ENCODE results near the gene APOBEC4. TPM values are rescaled to one million over a fixed set of nuclear protein-coding genes. Genes with fewer than 3 reads are reported as not detected.
A peak's percentile ranks its signal among the peaks of the same experiment; 100 is the strongest.

APOBEC4 gene
- total and polyA plus RNA-seq, 2 of the 13 experiments (the other 11 are each of a cell fraction or from before 2014, with no cell fraction given): not detected

DNA sequence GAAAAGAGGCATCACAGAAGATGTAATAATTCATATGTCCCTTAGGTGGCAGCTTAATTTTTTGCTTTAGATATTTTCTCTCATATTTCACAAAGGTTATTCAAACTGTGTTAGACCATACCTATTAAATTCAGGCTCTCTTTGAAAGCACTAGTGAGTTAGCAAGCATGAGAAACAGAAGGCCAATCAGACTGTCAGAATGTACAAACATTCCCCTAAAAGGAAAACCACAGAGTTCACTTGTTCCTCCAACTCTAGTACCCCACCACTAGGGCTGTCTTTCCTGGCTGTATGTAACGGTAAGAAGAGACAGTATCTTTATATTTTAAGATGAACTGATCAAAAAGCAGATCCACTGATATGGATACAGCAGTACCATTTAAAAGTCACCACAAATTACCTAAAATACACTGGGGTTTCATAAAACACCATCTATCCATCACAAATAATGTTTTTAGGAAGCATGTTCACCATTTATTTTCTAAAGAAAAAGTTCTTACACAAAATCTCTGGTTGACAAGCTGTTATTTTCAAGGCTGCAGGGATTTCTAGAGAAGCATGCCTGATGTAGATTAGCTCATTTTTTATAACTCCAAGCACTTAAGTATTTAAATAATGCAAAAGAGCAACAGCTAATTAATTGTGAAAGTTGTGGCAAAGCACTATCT is 19.3 kb downstream of the APOBEC4 start (continued):
- TF ChIP-seq CSRNP2 (CRISPR knock-in tag; conservative IDR thresholded peaks at IDR 0.05; ENCODE audit: low read depth) (no peak), ZNF768 (CRISPR knock-in tag; IDR thresholded peaks at IDR 0.05) (no peak), ZNF724P (CRISPR knock-in tag; IDR thresholded peaks at IDR 0.05; ENCODE audit: borderline replicate concordance) (no peak), TEAD3 (CRISPR knock-in tag; optimal IDR thresholded peaks at IDR 0.05; ENCODE audit: borderline replicate concordance) (peak; percentile 35), NKX3-1 (CRISPR knock-in tag; IDR thresholded peaks at IDR 0.05) (no peak), ZBTB20 (CRISPR knock-in tag; IDR thresholded peaks at IDR 0.05; ENCODE audit: borderline replicate concordance, low read depth) (no peak), ASH2L (IDR thresholded peaks at IDR 0.05; ENCODE audit: insufficient read length, low read depth, low read length) (no peak), EHMT2 (IDR thresholded peaks at IDR 0.05; ENCODE audit: borderline replicate concordance, low read depth, low read length) (no peak), ZNF780A (CRISPR knock-in tag; IDR thresholded peaks at IDR 0.05) (no peak), NFYC (CRISPR knock-in tag; IDR thresholded peaks at IDR 0.05) (0 out of 2 replicates have a peak, but pooled peaks have one; percentile 16)
- TF ChIP-seq, protein P1, sequence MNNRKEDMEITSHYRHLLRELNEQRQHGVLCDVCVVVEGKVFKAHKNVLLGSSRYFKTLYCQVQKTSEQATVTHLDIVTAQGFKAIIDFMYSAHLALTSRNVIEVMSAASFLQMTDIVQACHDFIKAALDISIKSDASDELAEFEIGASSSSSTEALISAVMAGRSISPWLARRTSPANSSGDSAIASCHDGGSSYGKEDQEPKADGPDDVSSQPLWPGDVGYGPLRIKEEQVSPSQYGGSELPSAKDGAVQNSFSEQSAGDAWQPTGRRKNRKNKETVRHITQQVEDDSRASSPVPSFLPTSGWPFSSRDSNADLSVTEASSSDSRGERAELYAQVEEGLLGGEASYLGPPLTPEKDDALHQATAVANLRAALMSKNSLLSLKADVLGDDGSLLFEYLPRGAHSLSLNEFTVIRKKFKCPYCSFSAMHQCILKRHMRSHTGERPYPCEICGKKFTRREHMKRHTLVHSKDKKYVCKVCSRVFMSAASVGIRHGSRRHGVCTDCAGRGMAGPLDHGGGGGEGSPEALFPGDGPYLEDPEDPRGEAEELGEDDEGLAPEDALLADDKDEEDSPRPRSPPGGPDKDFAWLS (CRISPR knock-in tag; IDR thresholded peaks at IDR 0.05; ENCODE audit: borderline replicate concordance): no peak
- TF ChIP-seq, protein P2, sequence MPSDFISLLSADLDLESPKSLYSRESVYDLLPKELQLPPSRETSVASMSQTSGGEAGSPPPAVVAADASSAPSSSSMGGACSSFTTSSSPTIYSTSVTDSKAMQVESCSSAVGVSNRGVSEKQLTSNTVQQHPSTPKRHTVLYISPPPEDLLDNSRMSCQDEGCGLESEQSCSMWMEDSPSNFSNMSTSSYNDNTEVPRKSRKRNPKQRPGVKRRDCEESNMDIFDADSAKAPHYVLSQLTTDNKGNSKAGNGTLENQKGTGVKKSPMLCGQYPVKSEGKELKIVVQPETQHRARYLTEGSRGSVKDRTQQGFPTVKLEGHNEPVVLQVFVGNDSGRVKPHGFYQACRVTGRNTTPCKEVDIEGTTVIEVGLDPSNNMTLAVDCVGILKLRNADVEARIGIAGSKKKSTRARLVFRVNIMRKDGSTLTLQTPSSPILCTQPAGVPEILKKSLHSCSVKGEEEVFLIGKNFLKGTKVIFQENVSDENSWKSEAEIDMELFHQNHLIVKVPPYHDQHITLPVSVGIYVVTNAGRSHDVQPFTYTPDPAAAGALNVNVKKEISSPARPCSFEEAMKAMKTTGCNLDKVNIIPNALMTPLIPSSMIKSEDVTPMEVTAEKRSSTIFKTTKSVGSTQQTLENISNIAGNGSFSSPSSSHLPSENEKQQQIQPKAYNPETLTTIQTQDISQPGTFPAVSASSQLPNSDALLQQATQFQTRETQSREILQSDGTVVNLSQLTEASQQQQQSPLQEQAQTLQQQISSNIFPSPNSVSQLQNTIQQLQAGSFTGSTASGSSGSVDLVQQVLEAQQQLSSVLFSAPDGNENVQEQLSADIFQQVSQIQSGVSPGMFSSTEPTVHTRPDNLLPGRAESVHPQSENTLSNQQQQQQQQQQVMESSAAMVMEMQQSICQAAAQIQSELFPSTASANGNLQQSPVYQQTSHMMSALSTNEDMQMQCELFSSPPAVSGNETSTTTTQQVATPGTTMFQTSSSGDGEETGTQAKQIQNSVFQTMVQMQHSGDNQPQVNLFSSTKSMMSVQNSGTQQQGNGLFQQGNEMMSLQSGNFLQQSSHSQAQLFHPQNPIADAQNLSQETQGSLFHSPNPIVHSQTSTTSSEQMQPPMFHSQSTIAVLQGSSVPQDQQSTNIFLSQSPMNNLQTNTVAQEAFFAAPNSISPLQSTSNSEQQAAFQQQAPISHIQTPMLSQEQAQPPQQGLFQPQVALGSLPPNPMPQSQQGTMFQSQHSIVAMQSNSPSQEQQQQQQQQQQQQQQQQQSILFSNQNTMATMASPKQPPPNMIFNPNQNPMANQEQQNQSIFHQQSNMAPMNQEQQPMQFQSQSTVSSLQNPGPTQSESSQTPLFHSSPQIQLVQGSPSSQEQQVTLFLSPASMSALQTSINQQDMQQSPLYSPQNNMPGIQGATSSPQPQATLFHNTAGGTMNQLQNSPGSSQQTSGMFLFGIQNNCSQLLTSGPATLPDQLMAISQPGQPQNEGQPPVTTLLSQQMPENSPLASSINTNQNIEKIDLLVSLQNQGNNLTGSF (CRISPR knock-in tag; IDR thresholded peaks at IDR 0.05): no peak
